Neural progenitor cell (in vitro differentiated cells): ENCODE data around the gene TMEM250. TPM values are rescaled to one million over a fixed set of nuclear protein-coding genes. Genes with fewer than 3 reads are reported as not detected.

Experiments
- DNase-seq: peaks from one replicate; pipeline ENCODE4 v3.0.0-alpha.2; 2016; ENCODE audit warnings: low spot score
- H2AFZ ChIP-seq: fragments of 200-600 bp; sonication (generic); replicated peaks from 2 replicates; pipeline ENCODE4 v1.6.1; 2016; ENCODE audit warnings: antibody characterized with exemption
- H3F3A ChIP-seq: fragments of 200-600 bp; sonication (generic); 2 replicates; pipeline ENCODE4 v1.6.1; 2016; ENCODE audit warnings: antibody characterized with exemption, low read depth
- H3K27ac ChIP-seq: fragments of 200-600 bp; sonication (generic); 2 replicates; pipeline ENCODE4 v1.5.1; 2016; ENCODE audit warnings: mild to moderate bottlenecking
- H3K27me3 ChIP-seq: fragments of 200-600 bp; sonication (generic); 2 replicates; pipeline ENCODE4 v1.6.1; 2016; ENCODE audit warnings: mild to moderate bottlenecking, moderate library complexity
- H3K36me3 ChIP-seq: fragments of 200-600 bp; sonication (generic); 2 replicates; pipeline ENCODE4 v1.5.1; 2016
- H3K4me1 ChIP-seq: fragments of 200-600 bp; sonication (generic); 2 replicates; pipeline ENCODE4 v1.6.1; 2016; ENCODE audit warnings: mixed run types
- H3K4me2 ChIP-seq: fragments of 200-600 bp; sonication (generic); 2 replicates; pipeline ENCODE4 v1.6.1; 2016
- H3K4me3 ChIP-seq: fragments of 200-600 bp; sonication (generic); 2 replicates; pipeline ENCODE4 v1.5.1; 2016
- H3K79me2 ChIP-seq: fragments of 200-600 bp; sonication (generic); 2 replicates; pipeline ENCODE4 v1.6.1; 2016; ENCODE audit warnings: low read depth
- H3K9ac ChIP-seq: fragments of 200-600 bp; sonication (generic); 2 replicates; pipeline ENCODE4 v1.6.1; 2016
- H3K9me3 ChIP-seq: fragments of 200-600 bp; sonication (generic); 2 replicates; pipeline ENCODE4 v1.5.1; 2016; ENCODE audit warnings: low read depth
- H4K20me1 ChIP-seq: fragments of 200-600 bp; sonication (generic); 2 replicates; pipeline ENCODE4 v1.6.1; 2016; ENCODE audit warnings: low read depth
- H3K27ac Mint-ChIP-seq: 3 replicates; pipeline ENCODE4 v1.8.0; 2021; ENCODE audit warnings: mixed read lengths
- H3K27me3 Mint-ChIP-seq: 2 replicates; pipeline ENCODE4 v1.8.0; 2022; ENCODE audit warnings: low read depth, mild to moderate bottlenecking, inconsistent platforms, moderate library complexity, mixed read lengths; ENCODE audit not compliant: insufficient read depth
- H3K36me3 Mint-ChIP-seq: 3 replicates; pipeline ENCODE4 v1.8.0; 2021; ENCODE audit warnings: mixed read lengths
- H3K4me1 Mint-ChIP-seq: 3 replicates; pipeline ENCODE4 v1.8.0; 2021; ENCODE audit warnings: mixed read lengths
- H3K4me3 Mint-ChIP-seq: 3 replicates; pipeline ENCODE4 v1.8.0; 2021; ENCODE audit warnings: mild to moderate bottlenecking, moderate library complexity, mixed read lengths
- H3K9me3 Mint-ChIP-seq: 3 replicates; pipeline ENCODE4 v1.8.0; 2020; ENCODE audit warnings: mixed read lengths
- CTCF ChIP-seq: fragments of 200-600 bp; sonication (generic); IDR thresholded peaks from 2 replicates; pipeline ENCODE4 v1.5.1; 2017; ENCODE audit warnings: antibody characterized with exemption, mild to moderate bottlenecking
- EZH2 ChIP-seq: fragments of 200-600 bp; sonication (generic); IDR thresholded peaks from 2 replicates; pipeline ENCODE4 v1.6.1; 2017; ENCODE audit warnings: antibody characterized with exemption, mild to moderate bottlenecking, moderate library complexity
- EZH2phosphoT487 ChIP-seq: fragments of 200-600 bp; sonication (generic); IDR thresholded peaks from 2 replicates; pipeline ENCODE4 v1.6.1; 2017; ENCODE audit warnings: antibody characterized with exemption
- total RNA-seq: library from RNA; depleted of rRNA; stranded (reverse); fragments of >200 nt; gene quantifications from 2 replicates; pipeline ENCODE4 v1.2.3, GENCODE V29; 2015; ENCODE audit warnings: low replicate concordance

Gene TMEM250
- total RNA-seq, 1 donor from 2014 or later: 16.3 TPM

GRCh38 chr9:136107953-136108647 is 10.6 kb downstream of the TMEM250 start:
- Mint-ChIP-seq H3K4me3 (peak overlapping the region; percentile 35), H3K27me3 (peaks cover 9% of the 10 kb centered on the region), H3K36me3 (no peaks in the 10 kb centered on the region), H3K9me3 (no peaks in the 10 kb centered on the region), H3K27ac (no peak overlapping the region), H3K4me1 (peaks cover 33% of the 10 kb centered on the region)
- Histone ChIP-seq H3K27me3 (no peaks in the 10 kb centered on the region), H4K20me1 (no peaks in the 10 kb centered on the region), H3K9me3 (no peaks in the 10 kb centered on the region), H3K4me3 (no peak overlapping the region), H3K36me3 (no peaks in the 10 kb centered on the region), H3F3A (peaks cover 37% of the 10 kb centered on the region), H2AFZ (no peak overlapping the region), H3K9ac (no peak overlapping the region), H3K4me2 (no peak overlapping the region), H3K79me2 (no peaks in the 10 kb centered on the region), H3K4me1 (peaks cover 45% of the 10 kb centered on the region), H3K27ac (no peak overlapping the region)
- DNase-seq: no peak
- TF ChIP-seq CTCF (no peak), EZH2 (no peak), EZH2phosphoT487 (no peak)

- H3K4me2 ChIP-seq: no peak overlapping the region
- H3F3A ChIP-seq: peaks cover 39% of the 10 kb centered on the region
- Mint-ChIP-seq H3K27ac (no peak overlapping the region), H3K27me3 (peaks cover 9% of the 10 kb centered on the region), H3K4me1 (peaks cover 35% of the 10 kb centered on the region), H3K4me3 (no peak overlapping the region), H3K36me3 (no peaks in the 10 kb centered on the region), H3K9me3 (no peaks in the 10 kb centered on the region)
- no peaks in the 10 kb centered on the region for H3K36me3 ChIP-seq
- no peak overlapping the region for H3K9ac ChIP-seq
- no peak overlapping the region for H3K4me3 ChIP-seq
- H2AFZ ChIP-seq: no peak overlapping the region
- peaks cover 45% of the 10 kb centered on the region for H3K4me1 ChIP-seq
- H3K27ac ChIP-seq: no peak overlapping the region
- H3K79me2 ChIP-seq: no peaks in the 10 kb centered on the region
- TF ChIP-seq EZH2phosphoT487 (no peak), EZH2 (no peak)
- no peaks in the 10 kb centered on the region for H4K20me1 ChIP-seq
- no peak for DNase-seq
- H3K9me3 ChIP-seq: no peaks in the 10 kb centered on the region
- H3K27me3 ChIP-seq: no peaks in the 10 kb centered on the region
Measured at GRCh38 chr9:136107155-136107952, 11.3 kb downstream of the TMEM250 start.

GRCh38 chr9:136105398-136106135 is 13.1 kb downstream of the TMEM250 start:
- H3K9me3 ChIP-seq: no peaks in the 10 kb centered on the region
- H3F3A ChIP-seq: peaks cover 37% of the 10 kb centered on the region
- H3K36me3 Mint-ChIP-seq: no peaks in the 10 kb centered on the region
- H3K27ac Mint-ChIP-seq: no peak overlapping the region
- no peak overlapping the region for H2AFZ ChIP-seq
- H3K27me3 ChIP-seq: no peaks in the 10 kb centered on the region
- H3K79me2 ChIP-seq: no peaks in the 10 kb centered on the region
- DNase-seq: no peak
- peaks cover 29% of the 10 kb centered on the region for H3K4me1 Mint-ChIP-seq
- H3K4me2 ChIP-seq: no peak overlapping the region
- H3K9me3 Mint-ChIP-seq: no peaks in the 10 kb centered on the region
- H3K36me3 ChIP-seq: no peaks in the 10 kb centered on the region
- no peak overlapping the region for H3K4me3 Mint-ChIP-seq
- H4K20me1 ChIP-seq: no peaks in the 10 kb centered on the region
- H3K27me3 Mint-ChIP-seq: peaks cover 14% of the 10 kb centered on the region
- H3K9ac ChIP-seq: no peak overlapping the region
- H3K4me3 ChIP-seq: no peak overlapping the region
- TF ChIP-seq CTCF (no peak), EZH2 (no peak), EZH2phosphoT487 (no peak)
- H3K4me1 ChIP-seq: peaks cover 44% of the 10 kb centered on the region
- H3K27ac ChIP-seq: no peak overlapping the region
